AG09309 (cell line): ENCODE measurements around the gene KIF26A.

ENCODE experiments used
- DNase-seq: peaks from one replicate; pipeline ENCODE4 v3.0.0-alpha.2; 2010; ENCODE audit warnings: low read depth
- H3K4me3 ChIP-seq: 2 replicates; pipeline ENCODE4 v1.5.1; 2011; ENCODE audit warnings: mild to moderate bottlenecking, low read depth, low read length, moderate library complexity; ENCODE audit not compliant: control insufficient read depth
- TF ChIP-seq, protein P1 (sequence below): IDR thresholded peaks from 2 replicates; pipeline ENCODE4 v1.5.1; 2011; ENCODE audit warnings: mild to moderate bottlenecking, low read depth, low read length, inconsistent platforms; ENCODE audit not compliant: insufficient read depth, control insufficient read depth; ENCODE audit errors: missing control alignments

The KIF26A gene

DNA sequence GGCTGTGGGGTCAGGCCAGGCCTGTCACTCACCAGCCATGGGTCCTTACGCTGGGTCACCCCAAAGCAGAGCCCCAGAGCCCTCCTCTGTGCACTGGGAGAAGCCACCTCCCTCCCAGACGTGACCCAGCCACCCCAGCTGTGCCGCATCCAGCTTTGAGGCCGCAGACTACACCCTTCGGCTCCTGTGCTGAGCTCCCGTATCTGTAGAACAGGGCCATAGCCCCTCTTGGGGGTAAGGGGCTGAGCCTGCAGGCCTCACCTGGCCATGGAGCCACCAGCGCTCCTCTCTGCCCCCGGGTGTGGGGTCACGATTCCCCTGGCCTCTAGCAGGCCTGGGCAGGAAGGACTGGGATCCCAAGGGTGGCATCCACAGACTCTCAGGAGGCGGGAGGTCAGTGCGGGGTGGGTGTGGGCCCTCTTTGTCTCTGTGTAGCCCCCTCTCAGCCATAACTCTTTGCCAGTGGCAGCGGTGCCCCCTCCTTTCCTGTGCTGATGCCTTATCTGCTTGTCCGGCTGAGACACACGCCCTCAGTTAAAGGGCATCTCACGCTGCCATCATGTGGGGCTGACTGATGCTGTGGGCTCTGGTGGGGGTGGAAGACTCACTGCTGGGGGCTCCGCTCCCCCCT lies 36.6 kb upstream of the KIF26A start:
- no peak for DNase-seq
- TF ChIP-seq, protein P1, sequence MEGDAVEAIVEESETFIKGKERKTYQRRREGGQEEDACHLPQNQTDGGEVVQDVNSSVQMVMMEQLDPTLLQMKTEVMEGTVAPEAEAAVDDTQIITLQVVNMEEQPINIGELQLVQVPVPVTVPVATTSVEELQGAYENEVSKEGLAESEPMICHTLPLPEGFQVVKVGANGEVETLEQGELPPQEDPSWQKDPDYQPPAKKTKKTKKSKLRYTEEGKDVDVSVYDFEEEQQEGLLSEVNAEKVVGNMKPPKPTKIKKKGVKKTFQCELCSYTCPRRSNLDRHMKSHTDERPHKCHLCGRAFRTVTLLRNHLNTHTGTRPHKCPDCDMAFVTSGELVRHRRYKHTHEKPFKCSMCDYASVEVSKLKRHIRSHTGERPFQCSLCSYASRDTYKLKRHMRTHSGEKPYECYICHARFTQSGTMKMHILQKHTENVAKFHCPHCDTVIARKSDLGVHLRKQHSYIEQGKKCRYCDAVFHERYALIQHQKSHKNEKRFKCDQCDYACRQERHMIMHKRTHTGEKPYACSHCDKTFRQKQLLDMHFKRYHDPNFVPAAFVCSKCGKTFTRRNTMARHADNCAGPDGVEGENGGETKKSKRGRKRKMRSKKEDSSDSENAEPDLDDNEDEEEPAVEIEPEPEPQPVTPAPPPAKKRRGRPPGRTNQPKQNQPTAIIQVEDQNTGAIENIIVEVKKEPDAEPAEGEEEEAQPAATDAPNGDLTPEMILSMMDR: no peak
- no peak overlapping the region for H3K4me3 ChIP-seq

- H3K4me3 ChIP-seq: no peak overlapping the region
- TF ChIP-seq, protein P1: no peak
- no peak for DNase-seq
These were observed 36.0 kb upstream of the KIF26A start for GRCh38 chr14:104102282-104102914.

DNA sequence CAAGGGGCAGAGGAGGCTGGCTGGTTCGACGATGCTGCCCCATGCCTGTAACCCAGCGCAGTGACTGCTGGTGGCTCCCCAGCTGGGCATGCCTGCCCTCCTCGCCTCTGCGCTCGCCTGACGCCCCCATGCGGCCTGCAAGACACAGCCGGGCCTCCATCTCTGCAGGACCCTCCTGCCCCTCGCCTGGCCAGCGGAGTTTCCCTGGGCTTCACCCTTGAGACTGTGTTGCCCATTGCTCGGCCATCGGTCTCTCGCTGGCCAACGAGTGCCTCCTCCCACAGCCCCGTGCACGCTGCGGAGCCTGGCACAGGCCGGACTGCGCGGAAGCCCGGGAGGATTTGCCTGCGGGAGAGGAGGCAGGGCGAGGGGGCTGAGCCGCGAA lies 35.3 kb upstream of the KIF26A start:
- DNase-seq: no peak
- TF ChIP-seq, protein P1: no peak

DNA sequence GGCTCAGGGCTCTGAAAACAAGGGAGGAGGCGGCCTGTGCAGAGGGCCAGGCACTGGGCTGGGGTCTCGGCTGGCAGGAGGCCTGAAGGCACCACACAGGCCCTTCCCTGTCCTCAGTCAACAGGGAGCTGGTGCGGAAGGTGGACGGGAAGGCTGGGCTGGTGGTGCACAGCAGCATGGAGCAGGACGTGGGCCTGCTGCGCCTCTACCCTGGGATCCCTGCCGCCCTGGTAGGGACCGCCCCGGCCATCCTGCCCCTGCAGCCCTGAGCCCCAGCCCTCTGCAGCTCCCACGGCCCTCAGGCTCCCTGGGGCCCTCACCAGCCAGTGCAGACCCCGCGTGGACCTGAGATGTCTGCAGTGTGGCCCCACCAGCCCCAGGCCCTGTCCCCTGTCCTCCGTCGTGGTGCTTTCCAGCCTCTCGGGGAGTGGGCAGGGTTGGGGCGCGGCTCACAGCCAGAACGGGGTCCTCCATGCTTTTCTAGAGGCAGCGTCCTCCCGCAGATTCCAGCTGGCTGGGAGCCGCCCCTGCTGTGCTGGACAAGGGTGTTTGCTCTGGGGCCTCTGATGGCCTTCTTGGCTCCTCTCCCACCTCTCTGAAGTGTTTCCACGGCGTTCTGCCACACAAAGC lies 34.8 kb upstream of the KIF26A start:
- DNase-seq: no peak
- no peak overlapping the region for H3K4me3 ChIP-seq
- TF ChIP-seq, protein P1: no peak

More for the DNA sequence above, 35.3 kb upstream of the KIF26A start:
- H3K4me3 ChIP-seq: no peak overlapping the region

DNA sequence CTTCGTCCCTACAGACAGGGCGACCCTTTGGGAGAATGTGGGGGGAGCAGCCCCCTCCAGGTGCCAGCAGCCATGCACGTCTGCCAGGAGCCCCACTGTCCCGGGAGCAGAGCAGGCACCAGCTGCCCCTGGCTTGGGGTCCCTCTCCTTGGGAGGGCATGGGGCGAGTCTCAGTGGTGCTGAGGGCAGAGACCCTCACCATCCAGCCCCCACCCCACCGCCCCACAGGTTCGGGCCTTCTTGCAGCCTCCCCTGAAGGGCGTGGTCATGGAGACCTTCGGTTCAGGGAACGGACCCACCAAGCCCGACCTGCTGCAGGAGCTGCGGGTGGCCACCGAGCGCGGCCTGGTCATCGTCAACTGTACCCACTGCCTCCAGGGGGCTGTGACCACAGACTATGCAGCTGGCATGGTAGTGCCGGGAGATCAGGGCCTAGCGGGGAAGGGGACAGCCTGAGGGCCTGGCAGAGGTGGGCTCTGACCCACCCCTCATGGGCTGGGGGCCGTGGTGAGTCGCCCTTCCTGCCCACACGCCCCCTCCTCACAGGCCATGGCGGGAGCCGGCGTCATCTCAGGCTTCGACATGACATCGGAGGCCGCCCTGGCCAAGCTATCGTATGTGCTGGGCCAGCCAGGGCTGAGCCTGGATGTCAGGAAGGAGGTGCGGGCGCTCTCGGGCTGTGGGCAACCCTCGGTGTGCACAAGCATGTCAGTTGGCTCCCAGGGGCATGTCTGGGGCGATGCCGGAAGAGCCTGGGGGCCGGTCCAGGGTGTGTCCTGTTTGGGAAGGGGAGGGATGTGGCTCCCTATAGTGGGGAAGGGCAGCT lies 34.1 kb upstream of the KIF26A start:
- no peak overlapping the region for H3K4me3 ChIP-seq
- TF ChIP-seq, protein P1: no peak
- no peak for DNase-seq

- DNase-seq: no peak
- no peak overlapping the region for H3K4me3 ChIP-seq
- TF ChIP-seq, protein P1: no peak
These were observed 33.1 kb upstream of the KIF26A start for GRCh38 chr14:104105071-104105821.
